HepG2 (cell line): ENCODE results near the gene RIPOR3. TPM values are rescaled to one million over a fixed set of nuclear protein-coding genes. Genes with fewer than 3 reads are reported as not detected.

Experiments
- CAMTA2 ChIP-seq: sonication (generic); formaldehyde crosslinking; IDR thresholded peaks from 2 replicates; pipeline ENCODE4 v1.4.0; 2020; ENCODE audit warnings: mild to moderate bottlenecking, missing genetic modification reagents, borderline replicate concordance
- CHD2 ChIP-seq: IDR thresholded peaks from 2 replicates; pipeline ENCODE4 v1.6.1; 2011; ENCODE audit warnings: low read depth, low read length, improper control_type of control experiment
- KAT7 ChIP-seq: IDR thresholded peaks from 2 replicates; pipeline ENCODE4 v1.6.1; 2018; ENCODE audit warnings: borderline replicate concordance, missing compliant biosample characterization
- NCOA1 ChIP-seq: sonication (generic); formaldehyde crosslinking; IDR thresholded peaks from 2 replicates; pipeline ENCODE4 v1.9.0; 2021; ENCODE audit warnings: missing genetic modification reagents
- NFRKB ChIP-seq: fragments of 450-650 bp; IDR thresholded peaks from 2 replicates; pipeline ENCODE4 v1.6.1; 2017
- PCBP2 ChIP-seq: fragments of 200-400 bp; formaldehyde crosslinking; optimal IDR thresholded peaks from 2 replicates; pipeline ENCODE3; 2018; ENCODE audit warnings: low read length, low read depth; ENCODE audit not compliant: poor library complexity, severe bottlenecking
- PHB2 ChIP-seq: fragments of 450-650 bp; IDR thresholded peaks from 2 replicates; pipeline ENCODE4 v1.6.1; 2018; ENCODE audit not compliant: partially characterized antibody
- TAF1 ChIP-seq: sonication (generic); formaldehyde crosslinking; IDR thresholded peaks from 2 replicates; pipeline ENCODE4 v1.4.0; 2020; ENCODE audit warnings: missing genetic modification reagents
- TMF1 ChIP-seq: sonication (generic); formaldehyde crosslinking; IDR thresholded peaks from 2 replicates; pipeline ENCODE4 v1.8.1; 2022; ENCODE audit warnings: low read depth, missing genetic modification reagents
- ZFP36 ChIP-seq: fragments of 150-350 bp; IDR thresholded peaks from 2 replicates; pipeline ENCODE4 v1.6.1; 2018; ENCODE audit warnings: borderline replicate concordance, low read length, low read depth; ENCODE audit not compliant: partially characterized antibody
- ZFX ChIP-seq: sonication (generic); formaldehyde crosslinking; IDR thresholded peaks from 2 replicates; pipeline ENCODE4 v1.4.0; 2020; ENCODE audit warnings: mild to moderate bottlenecking, low read depth, missing genetic modification reagents, moderate library complexity
- ZNF775 ChIP-seq: sonication (generic); formaldehyde crosslinking; IDR thresholded peaks from 2 replicates; pipeline ENCODE4 v1.4.0; 2020; ENCODE audit warnings: missing genetic modification reagents, mild to moderate bottlenecking, moderate library complexity, borderline replicate concordance
- ZNF879 ChIP-seq: sonication (generic); formaldehyde crosslinking; IDR thresholded peaks from 2 replicates; pipeline ENCODE4 v1.8.1; 2023; ENCODE audit warnings: missing genetic modification reagents
- ZZZ3 ChIP-seq: sonication (generic); formaldehyde crosslinking; IDR thresholded peaks from 2 replicates; pipeline ENCODE4 v1.4.0; 2020; ENCODE audit warnings: missing genetic modification reagents, mild to moderate bottlenecking, borderline replicate concordance
- polyA plus RNA-seq, 8 experiments: library from polyadenylated mRNA; depleted of rRNA in 3 of 8; stranded (reverse) in 7 of 8; unstranded in 1 of 8; fragments of >200 nt; fragmentation: Illumina TruSeq in 4 of 8; extraction: Trizol in 4 of 8; gene quantifications; 2 replicates each; pipeline versions ENCODE4 v1.2.1 to v1.2.3, GENCODE V29; 2011 to 2016; ENCODE audit warnings: low read depth in 4 of 8, missing spikeins in 1 of 8, mixed read lengths in 1 of 8; ENCODE audit not compliant: insufficient read depth in 1 of 8
- total RNA-seq, 5 experiments: library from RNA; depleted of rRNA; stranded (reverse); fragments of >200 nt; fragmentation: Illumina TruSeq; extraction: Trizol; gene quantifications; 2 replicates each; pipeline ENCODE4 v1.2.3, GENCODE V29; 2016; ENCODE audit warnings: low read depth in 1 of 5
- TF ChIP-seq, protein P1 (sequence below): sonication (generic); formaldehyde crosslinking; IDR thresholded peaks from 2 replicates; pipeline ENCODE4 v1.4.0; 2020; ENCODE audit warnings: low read depth, missing genetic modification reagents
- TF ChIP-seq, protein P2 (sequence below), 2 experiments: sonication (generic) in 1 of 2; formaldehyde crosslinking in 1 of 2; IDR thresholded peaks; 2 replicates each; pipeline versions ENCODE4 v1.4.0 to v1.6.1; 2018 to 2020; ENCODE audit warnings: missing genetic modification reagents in 2 of 2, borderline replicate concordance in 1 of 2, low read depth in 1 of 2, mild to moderate bottlenecking in 1 of 2, missing biosample characterization in 1 of 2
- TF ChIP-seq, protein P3 (sequence below): sonication (generic); formaldehyde crosslinking; IDR thresholded peaks from 2 replicates; pipeline ENCODE4 v1.5.0; 2020; ENCODE audit warnings: missing genetic modification reagents, mild to moderate bottlenecking, borderline replicate concordance
- TF ChIP-seq, protein P4 (sequence below): sonication (generic); formaldehyde crosslinking; IDR thresholded peaks from 2 replicates; pipeline ENCODE4 v1.4.0; 2020; ENCODE audit warnings: missing genetic modification reagents, borderline replicate concordance
- TF ChIP-seq, protein P5 (sequence below), 2 experiments: fragments of 450-650 bp in 1 of 2; sonication (generic) in 1 of 2; formaldehyde crosslinking; IDR thresholded peaks; 2 replicates each; pipeline versions ENCODE4 v1.5.0 to v1.8.0; 2020 to 2022; ENCODE audit warnings: mild to moderate bottlenecking in 1 of 2, missing genetic modification reagents in 1 of 2
- TF ChIP-seq, protein P6 (sequence below): sonication (generic); formaldehyde crosslinking; IDR thresholded peaks from 2 replicates; pipeline ENCODE4 v1.5.0; 2020; ENCODE audit warnings: missing genetic modification reagents, mild to moderate bottlenecking, borderline replicate concordance

RIPOR3 gene
- total and polyA plus RNA-seq, 2 of the 13 experiments (the other 11 are each of a cell fraction or from before 2014, with no cell fraction given): 0.18 TPM; not detected in 1

DNA sequence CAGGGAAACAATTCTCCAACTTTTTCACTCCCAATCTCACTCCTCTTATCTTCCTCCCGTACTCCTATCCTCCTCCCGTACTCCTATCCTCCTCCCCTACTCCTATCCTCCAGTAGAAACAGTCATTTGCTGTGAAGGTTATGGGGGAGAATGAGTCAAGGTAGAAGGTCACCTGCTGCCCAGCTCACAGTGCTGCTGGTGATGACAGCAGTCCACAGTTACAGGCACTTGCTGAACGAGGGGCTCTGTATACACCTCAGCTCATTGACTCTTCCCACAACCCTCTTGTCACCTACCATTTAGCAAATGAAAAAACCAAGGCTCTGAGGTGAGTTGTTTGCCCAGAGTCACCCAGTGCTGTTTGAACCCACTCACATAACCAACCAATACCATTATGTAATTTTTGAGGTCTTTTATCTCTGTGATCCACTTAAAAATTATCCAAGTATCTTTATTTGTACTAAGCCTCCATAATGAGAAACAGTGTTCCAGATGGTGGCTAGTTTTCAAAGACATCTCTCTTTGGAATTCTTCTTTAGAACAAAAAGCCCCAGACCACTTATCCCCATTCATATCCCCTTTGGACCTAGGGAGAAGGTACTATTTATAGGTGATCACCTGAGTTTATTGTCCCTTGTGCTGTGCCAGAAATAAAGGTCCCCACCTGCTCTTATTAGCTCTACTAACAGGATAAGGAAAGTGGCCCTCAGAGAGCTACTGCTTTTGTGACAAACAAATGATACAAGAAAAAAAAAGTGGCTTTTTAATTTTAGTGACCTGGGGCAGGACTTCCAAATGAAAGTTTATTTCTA is 128.0 kb downstream of the RIPOR3 start (continued):
- TF ChIP-seq PCBP2 (peak; percentile 66), ZNF879 (CRISPR knock-in tag) (no peak), CHD2 (no peak), CAMTA2 (no peak), NCOA1 (CRISPR knock-in tag) (no peak), PHB2 (no peak), ZNF775 (no peak), ZZZ3 (CRISPR knock-in tag) (no peak), ZFX (no peak), ZFP36 (no peak), NFRKB (no peak), KAT7 (CRISPR knock-in tag) (no peak), TMF1 (CRISPR knock-in tag) (no peak), TAF1 (CRISPR knock-in tag) (no peak)
- TF ChIP-seq, protein P1, sequence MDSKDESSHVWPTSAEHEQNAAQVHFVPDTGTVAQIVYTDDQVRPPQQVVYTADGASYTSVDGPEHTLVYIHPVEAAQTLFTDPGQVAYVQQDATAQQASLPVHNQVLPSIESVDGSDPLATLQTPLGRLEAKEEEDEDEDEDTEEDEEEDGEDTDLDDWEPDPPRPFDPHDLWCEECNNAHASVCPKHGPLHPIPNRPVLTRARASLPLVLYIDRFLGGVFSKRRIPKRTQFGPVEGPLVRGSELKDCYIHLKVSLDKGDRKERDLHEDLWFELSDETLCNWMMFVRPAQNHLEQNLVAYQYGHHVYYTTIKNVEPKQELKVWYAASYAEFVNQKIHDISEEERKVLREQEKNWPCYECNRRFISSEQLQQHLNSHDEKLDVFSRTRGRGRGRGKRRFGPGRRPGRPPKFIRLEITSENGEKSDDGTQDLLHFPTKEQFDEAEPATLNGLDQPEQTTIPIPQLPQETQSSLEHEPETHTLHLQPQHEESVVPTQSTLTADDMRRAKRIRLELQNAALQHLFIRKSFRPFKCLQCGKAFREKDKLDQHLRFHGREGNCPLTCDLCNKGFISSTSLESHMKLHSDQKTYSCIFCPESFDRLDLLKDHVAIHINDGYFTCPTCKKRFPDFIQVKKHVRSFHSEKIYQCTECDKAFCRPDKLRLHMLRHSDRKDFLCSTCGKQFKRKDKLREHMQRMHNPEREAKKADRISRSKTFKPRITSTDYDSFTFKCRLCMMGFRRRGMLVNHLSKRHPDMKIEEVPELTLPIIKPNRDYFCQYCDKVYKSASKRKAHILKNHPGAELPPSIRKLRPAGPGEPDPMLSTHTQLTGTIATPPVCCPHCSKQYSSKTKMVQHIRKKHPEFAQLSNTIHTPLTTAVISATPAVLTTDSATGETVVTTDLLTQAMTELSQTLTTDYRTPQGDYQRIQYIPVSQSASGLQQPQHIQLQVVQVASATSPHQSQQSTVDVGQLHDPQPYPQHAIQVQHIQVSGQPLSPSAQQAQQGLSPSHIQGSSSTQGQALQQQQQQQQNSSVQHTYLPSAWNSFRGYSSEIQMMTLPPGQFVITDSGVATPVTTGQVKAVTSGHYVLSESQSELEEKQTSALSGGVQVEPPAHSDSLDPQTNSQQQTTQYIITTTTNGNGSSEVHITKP: no peak
- TF ChIP-seq, protein P2, sequence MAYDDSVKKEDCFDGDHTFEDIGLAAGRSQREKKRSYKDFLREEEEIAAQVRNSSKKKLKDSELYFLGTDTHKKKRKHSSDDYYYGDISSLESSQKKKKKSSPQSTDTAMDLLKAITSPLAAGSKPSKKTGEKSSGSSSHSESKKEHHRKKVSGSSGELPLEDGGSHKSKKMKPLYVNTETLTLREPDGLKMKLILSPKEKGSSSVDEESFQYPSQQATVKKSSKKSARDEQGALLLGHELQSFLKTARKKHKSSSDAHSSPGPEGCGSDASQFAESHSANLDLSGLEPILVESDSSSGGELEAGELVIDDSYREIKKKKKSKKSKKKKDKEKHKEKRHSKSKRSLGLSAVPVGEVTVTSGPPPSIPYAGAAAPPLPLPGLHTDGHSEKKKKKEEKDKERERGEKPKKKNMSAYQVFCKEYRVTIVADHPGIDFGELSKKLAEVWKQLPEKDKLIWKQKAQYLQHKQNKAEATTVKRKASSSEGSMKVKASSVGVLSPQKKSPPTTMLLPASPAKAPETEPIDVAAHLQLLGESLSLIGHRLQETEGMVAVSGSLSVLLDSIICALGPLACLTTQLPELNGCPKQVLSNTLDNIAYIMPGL (CRISPR knock-in tag; IDR thresholded peaks at IDR 0.05; ENCODE audit: borderline replicate concordance in 1 of 2, low read depth in 1 of 2): no peak
- TF ChIP-seq, protein P3, sequence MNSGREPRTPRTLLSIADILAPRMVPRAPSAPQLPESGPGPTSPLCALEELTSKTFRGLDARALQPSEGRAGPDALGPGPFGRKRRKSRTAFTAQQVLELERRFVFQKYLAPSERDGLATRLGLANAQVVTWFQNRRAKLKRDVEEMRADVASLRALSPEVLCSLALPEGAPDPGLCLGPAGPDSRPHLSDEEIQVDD (CRISPR knock-in tag): no peak
- TF ChIP-seq, protein P4, sequence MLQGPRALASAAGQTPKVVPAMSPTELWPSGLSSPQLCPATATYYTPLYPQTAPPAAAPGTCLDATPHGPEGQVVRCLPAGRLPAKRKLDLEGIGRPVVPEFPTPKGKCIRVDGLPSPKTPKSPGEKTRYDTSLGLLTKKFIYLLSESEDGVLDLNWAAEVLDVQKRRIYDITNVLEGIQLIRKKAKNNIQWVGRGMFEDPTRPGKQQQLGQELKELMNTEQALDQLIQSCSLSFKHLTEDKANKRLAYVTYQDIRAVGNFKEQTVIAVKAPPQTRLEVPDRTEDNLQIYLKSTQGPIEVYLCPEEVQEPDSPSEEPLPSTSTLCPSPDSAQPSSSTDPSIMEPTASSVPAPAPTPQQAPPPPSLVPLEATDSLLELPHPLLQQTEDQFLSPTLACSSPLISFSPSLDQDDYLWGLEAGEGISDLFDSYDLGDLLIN: no peak
- TF ChIP-seq, protein P5, sequence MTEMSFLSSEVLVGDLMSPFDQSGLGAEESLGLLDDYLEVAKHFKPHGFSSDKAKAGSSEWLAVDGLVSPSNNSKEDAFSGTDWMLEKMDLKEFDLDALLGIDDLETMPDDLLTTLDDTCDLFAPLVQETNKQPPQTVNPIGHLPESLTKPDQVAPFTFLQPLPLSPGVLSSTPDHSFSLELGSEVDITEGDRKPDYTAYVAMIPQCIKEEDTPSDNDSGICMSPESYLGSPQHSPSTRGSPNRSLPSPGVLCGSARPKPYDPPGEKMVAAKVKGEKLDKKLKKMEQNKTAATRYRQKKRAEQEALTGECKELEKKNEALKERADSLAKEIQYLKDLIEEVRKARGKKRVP (CRISPR knock-in tag; IDR thresholded peaks at IDR 0.05): no peak
- TF ChIP-seq, protein P6, sequence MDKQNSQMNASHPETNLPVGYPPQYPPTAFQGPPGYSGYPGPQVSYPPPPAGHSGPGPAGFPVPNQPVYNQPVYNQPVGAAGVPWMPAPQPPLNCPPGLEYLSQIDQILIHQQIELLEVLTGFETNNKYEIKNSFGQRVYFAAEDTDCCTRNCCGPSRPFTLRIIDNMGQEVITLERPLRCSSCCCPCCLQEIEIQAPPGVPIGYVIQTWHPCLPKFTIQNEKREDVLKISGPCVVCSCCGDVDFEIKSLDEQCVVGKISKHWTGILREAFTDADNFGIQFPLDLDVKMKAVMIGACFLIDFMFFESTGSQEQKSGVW (CRISPR knock-in tag): no peak
